RWPE1 (cell line): Measurements from ENCODE around the gene SEC16A.

Source experiments
- CTCF ChIA-PET: fragments of 350-600 bp; sonication (Branson Sonifier 250); formaldehyde crosslinking; extraction: SDS; loops from one replicate; lab custom pipeline; 2021; lab: Yijun Ruan, JAX
- POLR2A ChIA-PET: fragments of 400-600 bp; formaldehyde crosslinking; extraction: SDS; loops from one replicate; lab custom pipeline; 2020; ENCODE audit warnings: antibody characterized with exemption; ENCODE audit not compliant: low non-redundant PET; lab: Yijun Ruan, JAX
- DNase-seq: peaks from one replicate; pipeline ENCODE4 v3.0.0; 2012; ENCODE audit warnings: low spot score
- H3K27ac ChIP-seq: fragments of 450-650 bp; 2 replicates; pipeline ENCODE4 v1.5.1; 2017
- CTCF ChIP-seq: fragments of 450-650 bp; conservative IDR thresholded peaks from 2 replicates; pipeline ENCODE4 v1.5.1; 2017; ENCODE audit warnings: low read depth, mild to moderate bottlenecking

Gene SEC16A

DNA sequence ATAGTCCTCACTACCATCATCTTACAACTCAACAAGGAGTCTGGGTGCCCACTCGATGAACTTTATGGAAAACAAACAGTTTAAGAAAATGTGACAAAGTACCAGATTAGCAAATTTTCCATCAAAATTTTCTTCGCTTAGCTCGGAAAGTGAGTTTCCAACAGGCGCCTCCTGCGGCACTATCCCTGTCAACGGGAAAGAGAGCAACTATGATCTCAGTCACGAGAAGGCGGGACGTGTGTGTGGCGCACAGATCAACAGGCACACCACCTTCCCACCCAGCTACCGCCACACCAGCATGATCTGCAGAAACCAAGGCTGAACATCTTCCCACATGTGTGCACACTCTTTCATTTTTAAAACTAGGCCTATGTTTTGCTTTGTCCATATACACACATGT is 29.5 kb downstream of the SEC16A start:
- H3K27ac ChIP-seq, result peak overlapping the region; percentile 24
- no peak for DNase-seq
- no peak for TF ChIP-seq CTCF
- ChIA-PET CTCF (no interaction called here), POLR2A (no interaction called here)

GRCh38 chr9:136451221-136451877 is 31.5 kb downstream of the SEC16A start:
- ChIA-PET CTCF (interaction anchor here (1.0 kb wide), 1 partner anchor 220 kb away, joined by 9 read pairs; no protein-coding TSS in a partner anchor), POLR2A (no interaction called here)
- H3K27ac ChIP-seq, result no peak overlapping the region
- DNase-seq, result no peak
- no peak for TF ChIP-seq CTCF

DNA sequence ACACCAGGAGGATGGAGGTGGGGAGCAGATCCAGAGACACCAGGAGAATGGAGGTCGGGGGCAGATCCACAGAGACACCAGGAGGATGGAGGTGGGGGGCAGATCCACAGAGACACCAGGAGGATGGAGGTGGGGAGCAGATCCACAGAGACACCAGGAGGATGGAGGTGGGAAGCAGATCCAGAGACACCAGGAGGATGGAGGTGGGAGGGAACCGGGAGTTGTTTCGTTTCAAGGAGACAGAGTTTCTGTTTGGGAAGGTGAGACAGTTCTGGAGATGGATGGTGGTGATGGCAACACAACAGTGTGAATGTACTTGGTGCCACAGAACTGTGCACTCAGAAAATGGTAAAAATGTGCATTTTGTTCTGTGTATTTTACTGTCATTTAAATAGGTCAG is 34.2 kb downstream of the SEC16A start:
- ChIA-PET CTCF (no interaction called here), POLR2A (no interaction called here)
- DNase-seq, result no peak
- no peak overlapping the region for H3K27ac ChIP-seq
- no peak for TF ChIP-seq CTCF

- H3K27ac ChIP-seq, result 0 out of 2 replicates have a peak overlapping the region, but pooled peaks have one; percentile 1
- ChIA-PET POLR2A (no interaction called here), CTCF (interaction anchor here (1.1 kb wide), 1 partner anchor 47 kb away, joined by 4 read pairs; no protein-coding TSS in a partner anchor)
- no peak for DNase-seq
- no peak for TF ChIP-seq CTCF
Measured at GRCh38 chr9:136447173-136447778, 35.6 kb downstream of the SEC16A start.

DNA sequence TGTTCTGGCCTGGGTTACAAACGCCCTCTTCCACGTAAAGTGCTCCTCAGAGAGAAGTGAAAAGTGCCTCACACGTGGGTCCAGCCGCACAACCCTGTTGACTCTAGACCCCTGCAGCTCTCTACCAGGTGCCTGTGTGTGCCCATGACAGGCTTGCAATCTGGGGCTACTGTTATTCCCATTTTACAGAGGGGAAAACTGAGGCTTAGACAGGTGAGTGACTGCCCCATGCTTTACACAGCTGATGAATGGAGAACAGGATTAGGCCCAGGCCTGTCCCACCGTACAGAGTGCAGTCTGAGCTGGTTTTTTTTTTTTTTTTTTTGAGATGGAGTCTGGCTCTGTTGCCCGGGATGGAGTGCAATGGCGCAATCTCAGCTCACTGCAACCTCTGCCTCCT is 37.0 kb downstream of the SEC16A start:
- POLR2A ChIA-PET, result interaction anchor here (0.6 kb wide), 1 partner anchor 12 kb away, joined by 5 read pairs; no protein-coding TSS in a partner anchor
- TF ChIP-seq CTCF, result no peak
- DNase-seq, result no peak
- CTCF ChIA-PET, result interaction anchor here (0.6 to 1.0 kb wide), 3 partner anchors 15 to 226 kb away, joined by 3 to 7 read pairs (median 3); no protein-coding TSS in a partner anchor
- H3K27ac ChIP-seq, result peak overlapping the region; percentile 29

GRCh38 chr9:136444102-136444501 is 38.7 kb downstream of the SEC16A start:
- CTCF ChIA-PET, result interaction anchor here (0.6 kb wide), 1 partner anchor 17 kb away, joined by 3 read pairs; no protein-coding TSS in a partner anchor
- POLR2A ChIA-PET, result interaction anchor here (0.9 kb wide), 1 partner anchor 14 kb away, joined by 3 read pairs; no protein-coding TSS in a partner anchor
- no peak for TF ChIP-seq CTCF
- 0 out of 2 replicates have a peak overlapping the region, but pooled peaks have one; percentile 77 for H3K27ac ChIP-seq
- DNase-seq, result no peak
